ENCODE results near the gene USP13.

The USP13 gene

GRCh38 chr3:179715582-179715981 is 62.7 kb downstream of the USP13 start:
- Histone ChIP-seq H3K9ac (ENCODE audit: insufficient read length, low read depth) (no peak overlapping the region), H3K4me1 (ENCODE audit: insufficient read depth, insufficient read length) (no peaks in the 10 kb centered on the region), H3K4me3 (ENCODE audit: insufficient read length, low read depth) (no peak overlapping the region), H3K36me3 (ENCODE audit: insufficient read depth, insufficient read length, low read length) (peaks cover 6% of the 10 kb centered on the region), H3K9me3 (ENCODE audit: insufficient read depth, low read length) (no peaks in the 10 kb centered on the region), H3K27me3 (ENCODE audit: insufficient read depth, insufficient read length) (no peaks in the 10 kb centered on the region)
- no peak for DNase-seq (ENCODE audit: low read depth, low spot score)
- TF ChIP-seq ZNF274 (IDR thresholded peaks at IDR 0.05; ENCODE audit: low read depth, low read length) (no peak), SUZ12 (IDR thresholded peaks at IDR 0.05; ENCODE audit: extremely low read depth, insufficient read depth, insufficient read length) (no peak), YY1 (IDR thresholded peaks at IDR 0.05; ENCODE audit: insufficient read depth, insufficient read length) (no peak)

DNA sequence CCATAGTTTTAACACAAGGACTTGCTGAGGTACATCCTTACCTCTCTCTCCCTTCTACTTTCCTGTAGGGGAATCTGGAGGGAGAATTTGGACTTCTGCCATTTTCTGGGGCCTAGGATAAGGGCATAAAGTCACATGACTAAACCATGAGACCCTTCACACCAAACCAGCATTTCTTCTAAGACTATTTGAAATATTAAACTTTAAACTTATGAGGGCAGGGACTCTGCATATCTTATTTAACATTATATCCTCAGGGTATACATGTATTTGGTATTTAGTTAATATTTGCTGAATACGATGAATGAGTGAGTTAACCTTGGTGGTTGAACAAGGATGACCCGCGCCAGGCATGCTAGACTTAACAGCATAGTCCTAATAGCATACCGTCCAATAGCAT is 63.4 kb downstream of the USP13 start:
- no peaks in the 10 kb centered on the region for H3K9me3 ChIP-seq (ENCODE audit: insufficient read depth, low read length)
- H3K9ac ChIP-seq (ENCODE audit: insufficient read length, low read depth): no peak overlapping the region
- peaks cover 7% of the 10 kb centered on the region for H3K36me3 ChIP-seq (ENCODE audit: insufficient read depth, insufficient read length, low read length)
- no peaks in the 10 kb centered on the region for H3K27me3 ChIP-seq (ENCODE audit: insufficient read depth, insufficient read length)
- no peak for TF ChIP-seq YY1 (IDR thresholded peaks at IDR 0.05; ENCODE audit: insufficient read depth, insufficient read length)
- TF ChIP-seq SUZ12 (IDR thresholded peaks at IDR 0.05; ENCODE audit: extremely low read depth, insufficient read depth, insufficient read length): no peak
- TF ChIP-seq ZNF274 (IDR thresholded peaks at IDR 0.05; ENCODE audit: low read depth, low read length): no peak
- H3K4me3 ChIP-seq (ENCODE audit: insufficient read length, low read depth): no peak overlapping the region
- no peaks in the 10 kb centered on the region for H3K4me1 ChIP-seq (ENCODE audit: insufficient read depth, insufficient read length)
- no peak for DNase-seq (ENCODE audit: low read depth, low spot score)

GRCh38 chr3:179716811-179717210 is 64.0 kb downstream of the USP13 start:
- Histone ChIP-seq H3K36me3 (ENCODE audit: insufficient read depth, insufficient read length, low read length) (peaks cover 7% of the 10 kb centered on the region), H3K9ac (ENCODE audit: insufficient read length, low read depth) (no peak overlapping the region)
- DNase-seq (ENCODE audit: low read depth, low spot score): no peak

DNA sequence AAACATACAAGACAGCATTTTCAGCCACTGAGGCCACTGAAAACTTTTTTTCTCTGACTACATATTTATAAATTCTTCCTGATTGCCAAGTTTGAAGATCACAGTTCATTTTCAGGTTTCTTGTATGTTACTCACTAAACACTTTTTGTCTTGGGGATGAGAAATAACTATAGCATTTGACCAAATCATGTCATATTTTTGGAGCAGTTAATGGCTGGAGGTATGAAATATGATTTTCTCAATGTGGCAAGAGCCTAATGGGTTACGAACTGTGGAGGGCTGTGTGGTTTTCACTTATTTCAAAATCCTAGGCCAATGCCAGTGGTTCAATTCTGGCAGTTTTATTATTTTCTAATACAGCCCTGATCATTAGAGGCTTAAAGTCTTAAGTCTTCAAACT is 64.4 kb downstream of the USP13 start:
- no peaks in the 10 kb centered on the region for H3K9me3 ChIP-seq (ENCODE audit: insufficient read depth, low read length)
- no peaks in the 10 kb centered on the region for H3K4me1 ChIP-seq (ENCODE audit: insufficient read depth, insufficient read length)
- DNase-seq (ENCODE audit: low read depth, low spot score): no peak
- H3K27me3 ChIP-seq (ENCODE audit: insufficient read depth, insufficient read length): no peaks in the 10 kb centered on the region
- peaks cover 11% of the 10 kb centered on the region for H3K36me3 ChIP-seq (ENCODE audit: insufficient read depth, insufficient read length, low read length)
- TF ChIP-seq ZNF274 (IDR thresholded peaks at IDR 0.05; ENCODE audit: low read depth, low read length) (no peak), YY1 (IDR thresholded peaks at IDR 0.05; ENCODE audit: insufficient read depth, insufficient read length) (no peak), SUZ12 (IDR thresholded peaks at IDR 0.05; ENCODE audit: extremely low read depth, insufficient read depth, insufficient read length) (no peak)
- H3K9ac ChIP-seq (ENCODE audit: insufficient read length, low read depth): no peak overlapping the region
- H3K4me3 ChIP-seq (ENCODE audit: insufficient read length, low read depth): no peak overlapping the region

More at GRCh38 chr3:179716811-179717210, 64.0 kb downstream of the USP13 start:
- no peaks in the 10 kb centered on the region for H3K4me1 ChIP-seq (ENCODE audit: insufficient read depth, insufficient read length)
- H3K9me3 ChIP-seq (ENCODE audit: insufficient read depth, low read length): no peaks in the 10 kb centered on the region
- no peak overlapping the region for H3K4me3 ChIP-seq (ENCODE audit: insufficient read length, low read depth)
- TF ChIP-seq SUZ12 (IDR thresholded peaks at IDR 0.05; ENCODE audit: extremely low read depth, insufficient read depth, insufficient read length): no peak
- no peak for TF ChIP-seq ZNF274 (IDR thresholded peaks at IDR 0.05; ENCODE audit: low read depth, low read length)
- TF ChIP-seq YY1 (IDR thresholded peaks at IDR 0.05; ENCODE audit: insufficient read depth, insufficient read length): no peak
- H3K27me3 ChIP-seq (ENCODE audit: insufficient read depth, insufficient read length): no peaks in the 10 kb centered on the region

GRCh38 chr3:179719048-179719734 is 66.4 kb downstream of the USP13 start:
- Histone ChIP-seq H3K4me3 (ENCODE audit: insufficient read length, low read depth) (no peak overlapping the region), H3K9ac (ENCODE audit: insufficient read length, low read depth) (no peak overlapping the region), H3K27me3 (ENCODE audit: insufficient read depth, insufficient read length) (no peaks in the 10 kb centered on the region), H3K9me3 (ENCODE audit: insufficient read depth, low read length) (no peaks in the 10 kb centered on the region), H3K36me3 (ENCODE audit: insufficient read depth, insufficient read length, low read length) (peaks cover 15% of the 10 kb centered on the region), H3K4me1 (ENCODE audit: insufficient read depth, insufficient read length) (no peaks in the 10 kb centered on the region)
- TF ChIP-seq ZNF274 (IDR thresholded peaks at IDR 0.05; ENCODE audit: low read depth, low read length) (no peak), YY1 (IDR thresholded peaks at IDR 0.05; ENCODE audit: insufficient read depth, insufficient read length) (no peak), SUZ12 (IDR thresholded peaks at IDR 0.05; ENCODE audit: extremely low read depth, insufficient read depth, insufficient read length) (no peak)
- no peak for DNase-seq (ENCODE audit: low read depth, low spot score)

DNA sequence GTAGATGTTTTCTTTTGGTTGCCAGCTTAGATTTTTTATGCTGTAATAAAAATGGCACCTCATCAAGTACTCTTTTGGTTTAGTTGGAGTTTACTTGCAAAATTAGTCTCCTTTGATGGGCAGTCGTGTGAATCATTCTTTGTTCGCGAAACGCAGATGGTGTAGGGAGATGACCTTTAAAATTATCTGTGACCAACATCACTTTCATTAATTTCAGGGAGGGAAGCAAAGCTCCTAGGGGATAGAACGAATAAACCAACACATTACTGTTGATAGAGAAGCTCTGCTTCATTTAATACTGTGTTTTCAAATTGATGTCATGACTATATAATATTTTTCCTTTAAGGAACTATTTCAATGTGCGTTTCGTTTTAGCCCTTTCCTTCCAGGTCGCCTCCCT is 67.4 kb downstream of the USP13 start:
- Histone ChIP-seq H3K9me3 (ENCODE audit: insufficient read depth, low read length) (0 out of 2 replicates have a peak, but pooled peaks cover under 1% of the 10 kb centered on the region), H3K27me3 (ENCODE audit: insufficient read depth, insufficient read length) (no peaks in the 10 kb centered on the region), H3K4me1 (ENCODE audit: insufficient read depth, insufficient read length) (no peaks in the 10 kb centered on the region), H3K9ac (ENCODE audit: insufficient read length, low read depth) (no peak overlapping the region), H3K36me3 (ENCODE audit: insufficient read depth, insufficient read length, low read length) (peaks cover 15% of the 10 kb centered on the region), H3K4me3 (ENCODE audit: insufficient read length, low read depth) (no peak overlapping the region)
- TF ChIP-seq SUZ12 (IDR thresholded peaks at IDR 0.05; ENCODE audit: extremely low read depth, insufficient read depth, insufficient read length) (no peak), ZNF274 (IDR thresholded peaks at IDR 0.05; ENCODE audit: low read depth, low read length) (no peak), YY1 (IDR thresholded peaks at IDR 0.05; ENCODE audit: insufficient read depth, insufficient read length) (no peak)
- DNase-seq (ENCODE audit: low read depth, low spot score): no peak

- TF ChIP-seq SUZ12 (IDR thresholded peaks at IDR 0.05; ENCODE audit: extremely low read depth, insufficient read depth, insufficient read length): no peak
- TF ChIP-seq ZNF274 (IDR thresholded peaks at IDR 0.05; ENCODE audit: low read depth, low read length): no peak
- TF ChIP-seq YY1 (IDR thresholded peaks at IDR 0.05; ENCODE audit: insufficient read depth, insufficient read length): no peak
- no peaks in the 10 kb centered on the region for H3K4me1 ChIP-seq (ENCODE audit: insufficient read depth, insufficient read length)
- H3K4me3 ChIP-seq (ENCODE audit: insufficient read length, low read depth): no peak overlapping the region
- no peak overlapping the region for H3K9ac ChIP-seq (ENCODE audit: insufficient read length, low read depth)
- no peaks in the 10 kb centered on the region for H3K27me3 ChIP-seq (ENCODE audit: insufficient read depth, insufficient read length)
- H3K36me3 ChIP-seq (ENCODE audit: insufficient read depth, insufficient read length, low read length): peaks cover 28% of the 10 kb centered on the region
- no peak for DNase-seq (ENCODE audit: low read depth, low spot score)
- H3K9me3 ChIP-seq (ENCODE audit: insufficient read depth, low read length): peaks cover 18% of the 10 kb centered on the region; the same call in 1 of the 2 replicates
Measured at GRCh38 chr3:179723617-179724016, 70.8 kb downstream of the USP13 start.
